HEK293 (cell line): Measurements from ENCODE around the gene UGT2B11.

ENCODE experiments used
- CTCF ChIP-seq: fragments of 450-650 bp; formaldehyde crosslinking; IDR thresholded peaks from 2 replicates; pipeline ENCODE4 v1.5.1; 2016; ENCODE audit warnings: missing biosample characterization, missing genetic modification characterization
- SP2 ChIP-seq: fragments of 450-650 bp; formaldehyde crosslinking; IDR thresholded peaks from 2 replicates; pipeline ENCODE4 v1.5.1; 2016; ENCODE audit warnings: missing biosample characterization, missing genetic modification characterization
- ZBTB10 ChIP-seq: fragments of 450-650 bp; formaldehyde crosslinking; IDR thresholded peaks from 2 replicates; pipeline ENCODE4 v1.5.1; 2016; ENCODE audit warnings: missing biosample characterization, missing genetic modification characterization
- ZNF10 ChIP-seq: fragments of 450-650 bp; formaldehyde crosslinking; IDR thresholded peaks from 2 replicates; pipeline ENCODE4 v1.5.1; 2017; ENCODE audit warnings: missing biosample characterization, missing genetic modification characterization
- ZNF214 ChIP-seq: fragments of 450-650 bp; formaldehyde crosslinking; IDR thresholded peaks from 2 replicates; pipeline ENCODE4 v1.5.1; 2017; ENCODE audit warnings: missing biosample characterization, mild to moderate bottlenecking, missing genetic modification characterization, borderline replicate concordance
- ZNF488 ChIP-seq: fragments of 450-650 bp; formaldehyde crosslinking; IDR thresholded peaks from 2 replicates; pipeline ENCODE4 v1.5.1; 2016; ENCODE audit warnings: missing biosample characterization, missing genetic modification characterization
- ZNF692 ChIP-seq: fragments of 450-650 bp; formaldehyde crosslinking; IDR thresholded peaks from 2 replicates; pipeline ENCODE4 v1.5.1; 2016; ENCODE audit warnings: missing biosample characterization, missing genetic modification characterization

GRCh38 chr4:69239557-69240168 lies 25.1 kb upstream of the UGT2B11 start:
- TF ChIP-seq CTCF (tag by site-specific recombination), result no peak
- no peak for TF ChIP-seq SP2 (tag by site-specific recombination)
- TF ChIP-seq ZNF10 (tag by site-specific recombination), result no peak
- TF ChIP-seq ZNF692 (tag by site-specific recombination), result no peak
- TF ChIP-seq ZBTB10, result no peak
- no peak for TF ChIP-seq ZNF488
- TF ChIP-seq ZNF214, result no peak
